Activated naive CD8-positive, alpha-beta T cell treated with anti-CD3 and anti-CD28 coated beads, Interleukin-2, amount 50 U/mL, for 24 hours (primary cell): Measurements from ENCODE around the gene HOXA3.

Experiments
- ATAC-seq: fragments of 150-1000 bp; cut with Tn5 transposase; one replicate; pipeline ENCODE4 v1.10.0; 2021
- DNase-seq: peaks from one replicate; pipeline ENCODE4 v3.0.0; 2021
- H3K27ac Mint-ChIP-seq: one replicate; pipeline ENCODE4 v1.8.0; 2021; ENCODE audit warnings: mild to moderate bottlenecking, mixed read lengths
- H3K27me3 Mint-ChIP-seq: one replicate; pipeline ENCODE4 v1.8.0; 2021; ENCODE audit warnings: mixed read lengths
- H3K36me3 Mint-ChIP-seq: one replicate; pipeline ENCODE4 v1.8.0; 2021; ENCODE audit warnings: low read depth, mixed read lengths
- H3K4me1 Mint-ChIP-seq: one replicate; pipeline ENCODE4 v1.8.0; 2021; ENCODE audit warnings: mixed read lengths
- H3K4me3 Mint-ChIP-seq: one replicate; pipeline ENCODE4 v1.8.0; 2021; ENCODE audit warnings: mild to moderate bottlenecking, moderate library complexity, mixed read lengths
- H3K9me3 Mint-ChIP-seq: one replicate; pipeline ENCODE4 v1.8.0; 2021; ENCODE audit warnings: mixed read lengths

HOXA3 gene

DNA sequence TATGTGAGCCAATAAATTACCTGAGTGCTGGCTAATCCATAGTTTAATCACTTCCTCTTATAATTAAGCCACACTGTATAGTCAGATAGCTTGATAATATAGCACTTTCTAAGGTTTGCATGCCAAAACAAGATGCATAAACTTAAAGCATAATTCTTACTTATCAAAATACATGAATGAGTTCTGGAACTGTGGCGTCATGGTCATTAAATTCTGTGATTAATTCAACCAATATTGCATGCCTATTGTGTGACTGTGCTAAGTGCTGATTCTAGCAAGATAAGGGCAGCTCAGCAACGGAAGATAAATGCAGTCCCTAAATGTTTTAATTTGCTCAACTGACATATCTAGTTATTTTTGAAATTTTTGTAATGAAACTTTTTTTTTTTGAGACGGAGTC is 86.2 kb downstream of the HOXA3 start:
- DNase-seq: no peak
- ATAC-seq: no peak
- Mint-ChIP-seq H3K27me3 (peaks cover 9% of the 10 kb centered on the region), H3K4me3 (no peak overlapping the region), H3K9me3 (no peaks in the 10 kb centered on the region), H3K36me3 (no peaks in the 10 kb centered on the region), H3K4me1 (peaks cover 3% of the 10 kb centered on the region), H3K27ac (no peak overlapping the region)

DNA sequence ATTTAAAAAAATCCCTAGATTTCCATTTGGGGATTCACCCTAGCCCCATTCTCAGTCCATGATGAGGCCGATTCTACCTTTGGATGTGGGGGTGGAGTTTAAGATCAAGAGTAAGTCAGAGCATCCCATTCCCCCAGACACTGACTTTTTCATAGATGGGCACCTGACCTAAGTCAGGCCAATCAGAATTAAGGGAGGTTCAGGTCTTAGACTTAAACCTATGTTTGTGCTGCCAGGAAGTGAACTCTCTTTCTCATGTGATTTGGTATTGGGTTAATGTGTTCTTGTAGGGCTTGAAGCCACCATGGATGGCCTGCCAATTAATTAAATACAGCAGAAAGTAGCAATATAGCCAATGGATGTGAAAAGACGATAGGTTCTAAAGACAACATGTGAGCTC is 86.7 kb downstream of the HOXA3 start:
- Mint-ChIP-seq H3K27me3 (peaks cover 11% of the 10 kb centered on the region), H3K27ac (no peak overlapping the region), H3K36me3 (no peaks in the 10 kb centered on the region), H3K9me3 (no peaks in the 10 kb centered on the region), H3K4me1 (peaks cover 3% of the 10 kb centered on the region), H3K4me3 (no peak overlapping the region)
- ATAC-seq (no peak), DNase-seq (no peak)

DNA sequence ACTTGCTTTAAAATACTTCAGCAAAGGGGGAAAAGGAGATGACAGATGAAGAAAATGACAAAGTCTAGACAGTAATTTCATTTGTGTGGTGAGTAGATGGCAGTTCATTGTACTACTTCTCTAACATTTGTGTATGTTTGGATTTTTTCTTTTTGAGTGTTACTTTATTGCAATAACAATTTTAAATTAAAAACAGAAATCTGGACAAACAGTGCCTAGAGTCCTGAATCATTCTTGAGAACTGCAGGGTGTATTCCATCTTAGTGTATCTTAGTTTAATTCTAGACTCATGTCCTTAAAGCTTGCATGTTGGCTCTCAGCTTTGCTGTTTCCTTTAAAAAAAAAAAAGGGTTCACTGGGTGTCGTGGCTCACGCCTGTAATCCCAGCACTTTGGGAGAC is 87.7 kb downstream of the HOXA3 start:
- Mint-ChIP-seq H3K9me3 (no peaks in the 10 kb centered on the region), H3K36me3 (no peaks in the 10 kb centered on the region), H3K4me1 (peaks cover 3% of the 10 kb centered on the region), H3K27ac (no peak overlapping the region), H3K4me3 (no peak overlapping the region), H3K27me3 (peaks cover 16% of the 10 kb centered on the region)
- DNase-seq (no peak), ATAC-seq (no peak)

DNA sequence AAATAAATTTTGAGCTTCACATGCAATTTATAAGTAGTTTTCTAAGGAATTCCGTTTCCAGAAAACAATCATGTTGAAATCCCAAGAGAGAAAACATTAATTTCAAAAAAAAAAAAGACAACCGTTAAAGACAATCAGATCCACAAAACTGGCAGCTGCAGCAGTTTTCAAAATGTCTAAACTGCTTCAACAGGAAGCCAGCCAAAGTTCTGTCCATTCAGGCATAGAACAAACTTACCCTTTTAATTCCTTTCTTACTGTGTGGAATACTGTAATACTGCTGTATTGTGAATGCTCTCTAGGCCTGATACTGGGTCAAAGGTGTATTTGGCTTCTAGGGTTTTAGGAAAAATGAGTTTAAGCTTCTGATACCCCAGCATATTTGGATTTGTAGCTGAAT is 88.2 kb downstream of the HOXA3 start:
- Mint-ChIP-seq H3K27ac (no peak overlapping the region), H3K4me1 (peaks cover 3% of the 10 kb centered on the region), H3K4me3 (no peak overlapping the region), H3K36me3 (no peaks in the 10 kb centered on the region), H3K9me3 (no peaks in the 10 kb centered on the region), H3K27me3 (peaks cover 17% of the 10 kb centered on the region)
- DNase-seq (no peak), ATAC-seq (no peak)

DNA sequence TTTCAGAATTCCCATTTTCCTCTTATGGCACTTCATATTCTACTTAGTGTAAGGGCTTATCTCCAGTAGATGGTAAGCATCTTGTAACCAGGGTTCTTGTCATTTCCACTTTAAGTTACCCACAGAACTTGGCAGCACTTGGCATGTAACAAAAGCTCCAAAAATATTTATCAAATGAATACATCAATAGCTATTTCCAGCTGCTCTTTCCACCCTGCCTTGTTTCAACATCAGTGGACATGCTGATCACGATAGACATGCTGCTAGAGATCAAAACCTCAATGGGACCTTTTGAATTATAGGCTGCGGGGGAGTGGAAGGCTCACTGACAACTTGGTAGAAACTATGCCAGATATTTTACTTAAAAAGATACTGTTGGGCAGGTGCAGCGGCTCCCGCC is 89.4 kb downstream of the HOXA3 start:
- Mint-ChIP-seq H3K36me3 (no peaks in the 10 kb centered on the region), H3K27me3 (peaks cover 21% of the 10 kb centered on the region), H3K27ac (no peak overlapping the region), H3K9me3 (no peaks in the 10 kb centered on the region), H3K4me1 (peaks cover 3% of the 10 kb centered on the region), H3K4me3 (no peak overlapping the region)
- ATAC-seq (no peak), DNase-seq (no peak)
